MM.1S (cell line): ENCODE measurements around the gene KPNA1.

Experiments used
- DNase-seq: peaks from one replicate; pipeline ENCODE4 v3.0.0-alpha.2; 2015
- H2AFZ ChIP-seq: fragments of 300-600 bp; sonication (generic); 2 replicates; pipeline ENCODE4 v1.6.0; 2016; ENCODE audit warnings: antibody characterized with exemption, low read length
- H3F3A ChIP-seq: fragments of 300-600 bp; sonication (generic); 2 replicates; pipeline ENCODE4 v1.6.1; 2016; ENCODE audit warnings: mild to moderate bottlenecking, antibody characterized with exemption, low read length, moderate library complexity, mixed read lengths; ENCODE audit not compliant: insufficient read depth
- H3K27ac ChIP-seq: fragments of 300-600 bp; sonication (generic); 2 replicates; pipeline ENCODE4 v1.5.1; 2016; ENCODE audit warnings: mild to moderate bottlenecking, low read length
- H3K27me3 ChIP-seq: fragments of 300-600 bp; sonication (generic); replicated peaks from 2 replicates; pipeline ENCODE4 v1.6.0; 2016; ENCODE audit warnings: low read length; ENCODE audit not compliant: insufficient read depth
- H3K36me3 ChIP-seq: fragments of 300-600 bp; sonication (generic); replicated peaks from 2 replicates; pipeline ENCODE4 v1.6.1; 2016; ENCODE audit warnings: mild to moderate bottlenecking, low read length, mixed read lengths; ENCODE audit not compliant: insufficient read depth
- H3K4me1 ChIP-seq: fragments of 300-600 bp; sonication (generic); 2 replicates; pipeline ENCODE4 v1.6.1; 2016; ENCODE audit warnings: low read length, mixed read lengths
- H3K4me2 ChIP-seq: fragments of 300-600 bp; sonication (generic); 2 replicates; pipeline ENCODE4 v1.6.0; 2016; ENCODE audit warnings: low read depth, low read length
- H3K4me3 ChIP-seq: fragments of 300-600 bp; sonication (generic); 2 replicates; pipeline ENCODE4 v1.5.1; 2016; ENCODE audit warnings: low read length, mixed read lengths
- H3K79me2 ChIP-seq: fragments of 300-600 bp; sonication (generic); 2 replicates; pipeline ENCODE4 v1.6.1; 2016; ENCODE audit warnings: mixed run types, low read length, mixed read lengths
- H3K9ac ChIP-seq: fragments of 300-600 bp; sonication (generic); 2 replicates; pipeline ENCODE4 v1.6.1; 2016; ENCODE audit warnings: low read length, mixed read lengths
- H3K9me2 ChIP-seq: fragments of 300-600 bp; sonication (generic); replicated peaks from 2 replicates; pipeline ENCODE4 v1.6.1; 2016; ENCODE audit warnings: mild to moderate bottlenecking, low read length, mixed read lengths; ENCODE audit not compliant: insufficient read depth
- H3K9me3 ChIP-seq: fragments of 300-600 bp; sonication (generic); replicated peaks from 2 replicates; pipeline ENCODE4 v1.6.1; 2016; ENCODE audit warnings: mild to moderate bottlenecking, low read length, mixed read lengths; ENCODE audit not compliant: insufficient read depth
- H4K20me1 ChIP-seq: fragments of 300-600 bp; sonication (generic); 2 replicates; pipeline ENCODE4 v1.6.1; 2016; ENCODE audit warnings: mild to moderate bottlenecking, low read length, moderate library complexity, mixed read lengths; ENCODE audit not compliant: insufficient read depth
- EZH2 ChIP-seq: fragments of 300-600 bp; sonication (generic); optimal IDR thresholded peaks from 2 replicates; pipeline ENCODE3; 2017; ENCODE audit warnings: low read depth, mild to moderate bottlenecking, antibody characterized with exemption, low read length, mixed read lengths
- EZH2phosphoT487 ChIP-seq: fragments of 300-600 bp; sonication (generic); IDR thresholded peaks from 2 replicates; pipeline ENCODE4 v1.6.1; 2018; ENCODE audit warnings: antibody characterized with exemption, low read length
- TF ChIP-seq, protein P1 (sequence below): fragments of 300-600 bp; sonication (generic); IDR thresholded peaks from 2 replicates; pipeline ENCODE4 v1.5.1; 2016; ENCODE audit warnings: antibody characterized with exemption, low read length, mixed read lengths

The KPNA1 gene

DNA sequence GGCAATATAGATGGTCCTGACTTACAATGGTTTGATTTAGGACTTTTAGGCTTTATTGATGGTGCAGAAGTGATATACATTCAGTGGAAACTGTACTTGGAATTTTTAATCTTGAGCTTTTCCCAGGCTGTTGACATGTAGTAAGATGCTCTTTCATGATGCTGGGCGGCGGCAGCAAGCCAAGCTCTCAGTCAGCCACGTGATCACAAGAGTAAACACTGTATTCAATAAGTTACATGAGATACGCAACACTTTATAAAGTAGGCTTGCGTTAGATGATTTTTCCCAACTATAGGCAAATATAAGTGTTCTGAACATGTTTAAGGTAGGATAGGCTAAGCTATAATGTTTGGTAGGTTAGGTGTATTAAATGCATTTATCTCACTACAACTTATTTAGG, 31.4 kb upstream of the KPNA1 start:
- Histone ChIP-seq H3K4me3 (no peak overlapping the region), H3K36me3 (no peaks in the 10 kb centered on the region), H3F3A (no peaks in the 10 kb centered on the region), H3K79me2 (no peaks in the 10 kb centered on the region), H3K9me3 (no peaks in the 10 kb centered on the region), H3K27me3 (no peaks in the 10 kb centered on the region), H4K20me1 (no peaks in the 10 kb centered on the region), H3K4me1 (no peaks in the 10 kb centered on the region), H3K9ac (no peak overlapping the region), H2AFZ (no peak overlapping the region), H3K27ac (no peak overlapping the region), H3K4me2 (no peak overlapping the region), H3K9me2 (no peaks in the 10 kb centered on the region)
- no peak for DNase-seq
- no peak for TF ChIP-seq EZH2
- TF ChIP-seq, protein P1, sequence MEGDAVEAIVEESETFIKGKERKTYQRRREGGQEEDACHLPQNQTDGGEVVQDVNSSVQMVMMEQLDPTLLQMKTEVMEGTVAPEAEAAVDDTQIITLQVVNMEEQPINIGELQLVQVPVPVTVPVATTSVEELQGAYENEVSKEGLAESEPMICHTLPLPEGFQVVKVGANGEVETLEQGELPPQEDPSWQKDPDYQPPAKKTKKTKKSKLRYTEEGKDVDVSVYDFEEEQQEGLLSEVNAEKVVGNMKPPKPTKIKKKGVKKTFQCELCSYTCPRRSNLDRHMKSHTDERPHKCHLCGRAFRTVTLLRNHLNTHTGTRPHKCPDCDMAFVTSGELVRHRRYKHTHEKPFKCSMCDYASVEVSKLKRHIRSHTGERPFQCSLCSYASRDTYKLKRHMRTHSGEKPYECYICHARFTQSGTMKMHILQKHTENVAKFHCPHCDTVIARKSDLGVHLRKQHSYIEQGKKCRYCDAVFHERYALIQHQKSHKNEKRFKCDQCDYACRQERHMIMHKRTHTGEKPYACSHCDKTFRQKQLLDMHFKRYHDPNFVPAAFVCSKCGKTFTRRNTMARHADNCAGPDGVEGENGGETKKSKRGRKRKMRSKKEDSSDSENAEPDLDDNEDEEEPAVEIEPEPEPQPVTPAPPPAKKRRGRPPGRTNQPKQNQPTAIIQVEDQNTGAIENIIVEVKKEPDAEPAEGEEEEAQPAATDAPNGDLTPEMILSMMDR, result no peak

DNA sequence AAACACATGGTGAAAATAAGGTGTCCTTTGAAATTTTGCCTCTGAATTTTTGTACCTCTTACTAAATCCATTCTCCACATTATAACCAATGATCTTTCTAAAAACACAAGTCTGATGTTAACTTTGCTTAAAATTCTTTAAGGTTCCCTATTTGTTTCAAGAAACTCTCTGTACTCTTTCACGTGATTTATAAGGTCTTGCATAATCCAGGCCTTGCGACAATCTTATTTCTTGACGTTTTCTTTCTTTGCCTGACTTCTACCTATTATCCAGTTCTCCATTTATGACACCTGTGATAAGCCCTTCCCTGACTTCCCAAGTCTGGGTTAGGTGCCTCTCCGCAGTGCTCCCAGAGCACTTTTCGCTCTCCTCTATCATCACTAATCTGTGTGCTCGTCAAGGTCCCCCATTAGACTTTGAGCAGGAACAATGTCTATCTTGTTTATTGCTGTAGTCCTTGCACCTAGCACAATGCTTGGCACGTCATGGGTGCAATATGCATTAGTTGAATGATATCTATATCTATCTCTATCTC, 24.3 kb upstream of the KPNA1 start:
- Histone ChIP-seq H3K4me1 (no peaks in the 10 kb centered on the region), H3K27me3 (no peaks in the 10 kb centered on the region), H3K9ac (no peak overlapping the region), H3K27ac (no peak overlapping the region), H3K36me3 (no peaks in the 10 kb centered on the region), H3K9me3 (no peaks in the 10 kb centered on the region), H2AFZ (no peak overlapping the region), H3K4me2 (no peak overlapping the region), H3K79me2 (no peaks in the 10 kb centered on the region), H4K20me1 (no peaks in the 10 kb centered on the region), H3F3A (no peaks in the 10 kb centered on the region), H3K4me3 (no peak overlapping the region), H3K9me2 (no peaks in the 10 kb centered on the region)
- no peak for DNase-seq
- TF ChIP-seq EZH2, result no peak
- TF ChIP-seq EZH2phosphoT487, result no peak
- TF ChIP-seq, protein P1, result no peak

DNA sequence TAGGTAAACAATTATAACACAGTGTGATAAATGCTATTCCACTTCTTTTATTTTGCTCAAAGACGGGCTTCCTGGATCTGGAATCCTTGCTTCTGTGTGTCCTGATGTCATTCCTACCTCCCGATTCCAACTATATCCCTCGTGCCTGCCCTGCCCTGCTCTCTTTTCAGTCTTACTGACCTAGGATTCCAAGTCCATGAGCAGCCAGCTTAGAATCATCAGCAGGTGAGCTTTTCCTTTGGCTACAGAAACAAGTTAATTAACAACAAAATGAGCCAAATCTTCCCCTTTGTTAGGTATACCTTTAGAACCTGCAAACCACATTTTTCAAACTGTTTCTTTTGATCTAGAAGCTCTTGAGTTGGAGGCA, 21.9 kb upstream of the KPNA1 start:
- Histone ChIP-seq H3K36me3 (no peaks in the 10 kb centered on the region), H3K79me2 (no peaks in the 10 kb centered on the region), H4K20me1 (no peaks in the 10 kb centered on the region), H3K27ac (no peak overlapping the region), H2AFZ (no peak overlapping the region), H3K4me1 (no peaks in the 10 kb centered on the region), H3K4me3 (no peak overlapping the region), H3K9me2 (no peaks in the 10 kb centered on the region), H3K9me3 (no peaks in the 10 kb centered on the region), H3K27me3 (no peaks in the 10 kb centered on the region), H3K9ac (no peak overlapping the region), H3F3A (no peaks in the 10 kb centered on the region), H3K4me2 (no peak overlapping the region)
- DNase-seq, result no peak
- TF ChIP-seq, protein P1, result no peak
- no peak for TF ChIP-seq EZH2phosphoT487
- TF ChIP-seq EZH2, result no peak
